Measurements from ENCODE around the gene MTCL1.

DNA sequence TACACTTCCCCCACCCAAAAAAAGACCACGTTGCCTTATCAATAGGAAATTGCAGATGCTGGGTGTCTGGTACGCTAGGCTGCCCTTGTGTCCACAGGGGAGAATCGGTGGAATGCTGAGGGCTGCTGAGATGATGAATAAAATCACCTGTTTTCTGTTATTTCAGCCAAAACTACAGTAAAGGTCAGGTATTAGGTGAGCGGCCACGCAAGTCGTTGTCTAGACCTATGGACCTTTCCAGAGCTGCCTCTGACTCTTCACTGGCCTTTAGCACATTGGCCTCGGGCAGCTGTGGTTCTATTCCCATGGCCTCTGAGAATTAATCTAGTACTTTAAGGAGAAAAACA lies 89.6 kb downstream of the MTCL1 start:
- TF ChIP-seq, protein P1, sequence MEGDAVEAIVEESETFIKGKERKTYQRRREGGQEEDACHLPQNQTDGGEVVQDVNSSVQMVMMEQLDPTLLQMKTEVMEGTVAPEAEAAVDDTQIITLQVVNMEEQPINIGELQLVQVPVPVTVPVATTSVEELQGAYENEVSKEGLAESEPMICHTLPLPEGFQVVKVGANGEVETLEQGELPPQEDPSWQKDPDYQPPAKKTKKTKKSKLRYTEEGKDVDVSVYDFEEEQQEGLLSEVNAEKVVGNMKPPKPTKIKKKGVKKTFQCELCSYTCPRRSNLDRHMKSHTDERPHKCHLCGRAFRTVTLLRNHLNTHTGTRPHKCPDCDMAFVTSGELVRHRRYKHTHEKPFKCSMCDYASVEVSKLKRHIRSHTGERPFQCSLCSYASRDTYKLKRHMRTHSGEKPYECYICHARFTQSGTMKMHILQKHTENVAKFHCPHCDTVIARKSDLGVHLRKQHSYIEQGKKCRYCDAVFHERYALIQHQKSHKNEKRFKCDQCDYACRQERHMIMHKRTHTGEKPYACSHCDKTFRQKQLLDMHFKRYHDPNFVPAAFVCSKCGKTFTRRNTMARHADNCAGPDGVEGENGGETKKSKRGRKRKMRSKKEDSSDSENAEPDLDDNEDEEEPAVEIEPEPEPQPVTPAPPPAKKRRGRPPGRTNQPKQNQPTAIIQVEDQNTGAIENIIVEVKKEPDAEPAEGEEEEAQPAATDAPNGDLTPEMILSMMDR (IDR thresholded peaks at IDR 0.05; ENCODE audit: control extremely low read depth in 1 of 3, insufficient read depth in 1 of 3, low read depth in 1 of 3, low read length in 3 of 3) = no peak
- TF ChIP-seq POLR2AphosphoS5 (IDR thresholded peaks at IDR 0.05; ENCODE audit: low read depth, low read length) (no peak), POLR2A (IDR thresholded peaks at IDR 0.05; ENCODE audit: control extremely low read depth in 1 of 2, low read depth in 2 of 2, low read length in 2 of 2) (no peak), EP300 (IDR thresholded peaks at IDR 0.05; ENCODE audit: borderline replicate concordance in 1 of 2, low read depth in 2 of 2, low read length in 2 of 2) (no peak), EZH2 (IDR thresholded peaks at IDR 0.05; ENCODE audit: low read depth, low read length, severe bottlenecking) (no peak), EGR1 (IDR thresholded peaks at IDR 0.05; ENCODE audit: borderline replicate concordance, low read depth, low read length) (no peak), TAF1 (IDR thresholded peaks at IDR 0.05; ENCODE audit: low read depth, low read length) (no peak), RXRA (IDR thresholded peaks at IDR 0.05; ENCODE audit: insufficient read depth, low read depth, low read length) (no peak)
- TF ChIP-seq, protein P2, sequence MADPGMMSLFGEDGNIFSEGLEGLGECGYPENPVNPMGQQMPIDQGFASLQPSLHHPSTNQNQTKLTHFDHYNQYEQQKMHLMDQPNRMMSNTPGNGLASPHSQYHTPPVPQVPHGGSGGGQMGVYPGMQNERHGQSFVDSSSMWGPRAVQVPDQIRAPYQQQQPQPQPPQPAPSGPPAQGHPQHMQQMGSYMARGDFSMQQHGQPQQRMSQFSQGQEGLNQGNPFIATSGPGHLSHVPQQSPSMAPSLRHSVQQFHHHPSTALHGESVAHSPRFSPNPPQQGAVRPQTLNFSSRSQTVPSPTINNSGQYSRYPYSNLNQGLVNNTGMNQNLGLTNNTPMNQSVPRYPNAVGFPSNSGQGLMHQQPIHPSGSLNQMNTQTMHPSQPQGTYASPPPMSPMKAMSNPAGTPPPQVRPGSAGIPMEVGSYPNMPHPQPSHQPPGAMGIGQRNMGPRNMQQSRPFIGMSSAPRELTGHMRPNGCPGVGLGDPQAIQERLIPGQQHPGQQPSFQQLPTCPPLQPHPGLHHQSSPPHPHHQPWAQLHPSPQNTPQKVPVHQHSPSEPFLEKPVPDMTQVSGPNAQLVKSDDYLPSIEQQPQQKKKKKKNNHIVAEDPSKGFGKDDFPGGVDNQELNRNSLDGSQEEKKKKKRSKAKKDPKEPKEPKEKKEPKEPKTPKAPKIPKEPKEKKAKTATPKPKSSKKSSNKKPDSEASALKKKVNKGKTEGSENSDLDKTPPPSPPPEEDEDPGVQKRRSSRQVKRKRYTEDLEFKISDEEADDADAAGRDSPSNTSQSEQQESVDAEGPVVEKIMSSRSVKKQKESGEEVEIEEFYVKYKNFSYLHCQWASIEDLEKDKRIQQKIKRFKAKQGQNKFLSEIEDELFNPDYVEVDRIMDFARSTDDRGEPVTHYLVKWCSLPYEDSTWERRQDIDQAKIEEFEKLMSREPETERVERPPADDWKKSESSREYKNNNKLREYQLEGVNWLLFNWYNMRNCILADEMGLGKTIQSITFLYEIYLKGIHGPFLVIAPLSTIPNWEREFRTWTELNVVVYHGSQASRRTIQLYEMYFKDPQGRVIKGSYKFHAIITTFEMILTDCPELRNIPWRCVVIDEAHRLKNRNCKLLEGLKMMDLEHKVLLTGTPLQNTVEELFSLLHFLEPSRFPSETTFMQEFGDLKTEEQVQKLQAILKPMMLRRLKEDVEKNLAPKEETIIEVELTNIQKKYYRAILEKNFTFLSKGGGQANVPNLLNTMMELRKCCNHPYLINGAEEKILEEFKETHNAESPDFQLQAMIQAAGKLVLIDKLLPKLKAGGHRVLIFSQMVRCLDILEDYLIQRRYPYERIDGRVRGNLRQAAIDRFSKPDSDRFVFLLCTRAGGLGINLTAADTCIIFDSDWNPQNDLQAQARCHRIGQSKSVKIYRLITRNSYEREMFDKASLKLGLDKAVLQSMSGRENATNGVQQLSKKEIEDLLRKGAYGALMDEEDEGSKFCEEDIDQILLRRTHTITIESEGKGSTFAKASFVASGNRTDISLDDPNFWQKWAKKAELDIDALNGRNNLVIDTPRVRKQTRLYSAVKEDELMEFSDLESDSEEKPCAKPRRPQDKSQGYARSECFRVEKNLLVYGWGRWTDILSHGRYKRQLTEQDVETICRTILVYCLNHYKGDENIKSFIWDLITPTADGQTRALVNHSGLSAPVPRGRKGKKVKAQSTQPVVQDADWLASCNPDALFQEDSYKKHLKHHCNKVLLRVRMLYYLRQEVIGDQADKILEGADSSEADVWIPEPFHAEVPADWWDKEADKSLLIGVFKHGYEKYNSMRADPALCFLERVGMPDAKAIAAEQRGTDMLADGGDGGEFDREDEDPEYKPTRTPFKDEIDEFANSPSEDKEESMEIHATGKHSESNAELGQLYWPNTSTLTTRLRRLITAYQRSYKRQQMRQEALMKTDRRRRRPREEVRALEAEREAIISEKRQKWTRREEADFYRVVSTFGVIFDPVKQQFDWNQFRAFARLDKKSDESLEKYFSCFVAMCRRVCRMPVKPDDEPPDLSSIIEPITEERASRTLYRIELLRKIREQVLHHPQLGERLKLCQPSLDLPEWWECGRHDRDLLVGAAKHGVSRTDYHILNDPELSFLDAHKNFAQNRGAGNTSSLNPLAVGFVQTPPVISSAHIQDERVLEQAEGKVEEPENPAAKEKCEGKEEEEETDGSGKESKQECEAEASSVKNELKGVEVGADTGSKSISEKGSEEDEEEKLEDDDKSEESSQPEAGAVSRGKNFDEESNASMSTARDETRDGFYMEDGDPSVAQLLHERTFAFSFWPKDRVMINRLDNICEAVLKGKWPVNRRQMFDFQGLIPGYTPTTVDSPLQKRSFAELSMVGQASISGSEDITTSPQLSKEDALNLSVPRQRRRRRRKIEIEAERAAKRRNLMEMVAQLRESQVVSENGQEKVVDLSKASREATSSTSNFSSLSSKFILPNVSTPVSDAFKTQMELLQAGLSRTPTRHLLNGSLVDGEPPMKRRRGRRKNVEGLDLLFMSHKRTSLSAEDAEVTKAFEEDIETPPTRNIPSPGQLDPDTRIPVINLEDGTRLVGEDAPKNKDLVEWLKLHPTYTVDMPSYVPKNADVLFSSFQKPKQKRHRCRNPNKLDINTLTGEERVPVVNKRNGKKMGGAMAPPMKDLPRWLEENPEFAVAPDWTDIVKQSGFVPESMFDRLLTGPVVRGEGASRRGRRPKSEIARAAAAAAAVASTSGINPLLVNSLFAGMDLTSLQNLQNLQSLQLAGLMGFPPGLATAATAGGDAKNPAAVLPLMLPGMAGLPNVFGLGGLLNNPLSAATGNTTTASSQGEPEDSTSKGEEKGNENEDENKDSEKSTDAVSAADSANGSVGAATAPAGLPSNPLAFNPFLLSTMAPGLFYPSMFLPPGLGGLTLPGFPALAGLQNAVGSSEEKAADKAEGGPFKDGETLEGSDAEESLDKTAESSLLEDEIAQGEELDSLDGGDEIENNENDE (IDR thresholded peaks at IDR 0.05; ENCODE audit: insufficient replicate concordance, low read length) = no peak
- TF ChIP-seq, protein P3, sequence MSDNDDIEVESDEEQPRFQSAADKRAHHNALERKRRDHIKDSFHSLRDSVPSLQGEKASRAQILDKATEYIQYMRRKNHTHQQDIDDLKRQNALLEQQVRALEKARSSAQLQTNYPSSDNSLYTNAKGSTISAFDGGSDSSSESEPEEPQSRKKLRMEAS (IDR thresholded peaks at IDR 0.05) = no peak
